NCI-H460 (cell line): ENCODE results near the gene CTRL. TPM values are rescaled to one million over a fixed set of nuclear protein-coding genes. Genes with fewer than 3 reads are reported as not detected.
"Not testable (repeated sequence)": the region's sequence is repeated elsewhere in the genome, so short reads cannot be mapped to it uniquely, and the experiment has no call there.

Experiments
- DNase-seq: peaks from one replicate; pipeline ENCODE4 v3.0.0-alpha.2; 2016; ENCODE audit warnings: low read depth; ENCODE audit errors: extremely low read depth
- polyA plus RNA-seq: library from polyadenylated mRNA; depleted of rRNA; stranded (reverse); fragments of >200 nt; gene quantifications from 2 replicates; pipeline ENCODE4 v1.2.3, GENCODE V29; 2014; cell fraction: nucleus; rRNA removed
- total RNA-seq: library from RNA; depleted of rRNA; stranded (reverse); fragments of >200 nt; shearing (Covaris generic); gene quantifications from 2 replicates; pipeline ENCODE4 v1.2.3, GENCODE V29; 2014; rRNA removed

Gene CTRL
- total RNA-seq = 1.4 and 2.0 TPM in 2 replicates
- 12.3 and 19.9 TPM in 2 replicates for polyA plus RNA-seq

DNA sequence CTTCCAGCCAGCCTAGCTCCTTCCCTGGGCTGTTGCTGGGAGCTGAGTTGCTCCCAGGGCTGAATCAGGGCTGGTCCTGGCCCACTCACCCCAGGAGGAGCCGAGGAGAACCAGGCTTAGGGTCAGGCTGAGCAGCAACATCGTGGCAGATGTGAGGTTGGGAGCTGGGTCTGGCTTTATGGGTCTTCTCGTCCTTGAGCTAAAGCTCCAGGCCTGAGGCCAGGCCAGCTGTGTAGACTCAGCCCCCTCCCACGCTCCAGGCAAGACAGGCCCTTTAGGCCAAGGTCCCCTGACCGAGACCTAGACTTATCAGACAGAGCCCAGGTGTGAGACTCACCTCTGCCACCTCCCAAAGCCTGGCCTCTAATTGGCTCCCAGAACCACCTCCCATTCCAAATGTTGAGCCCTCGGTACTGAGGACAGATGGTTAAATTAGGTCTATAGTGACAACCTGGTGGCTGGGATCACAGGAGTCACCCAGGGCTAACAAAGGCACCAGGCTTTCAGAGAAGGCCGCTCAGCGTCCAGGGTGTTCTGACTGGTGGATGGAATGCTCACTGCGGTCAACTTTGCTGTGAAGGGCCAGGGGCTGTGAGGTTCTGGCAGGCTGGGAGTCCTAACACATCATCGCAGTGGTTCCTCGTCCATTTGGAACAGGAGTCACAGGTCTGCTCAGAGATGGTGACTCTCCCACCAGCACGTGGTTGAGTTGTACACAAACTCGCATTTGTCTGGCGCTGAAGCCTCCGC, at the start of gene CTRL:
CTRL (minus strand) TSS at position 151 of the 750 bp plus-strand sequence; CDS start at position 141, 10 bp downstream.
- DNase-seq = no peak

GRCh38 chr16:67979955-67980678, 48.5 kb upstream of the CTRL start, which contains the start of gene DPEP3:
Gene DPEP3 (minus strand): TSS chr16:67980499. CDS start chr16:67980380, 119 bp downstream.
- DNase-seq = no peak

DNA sequence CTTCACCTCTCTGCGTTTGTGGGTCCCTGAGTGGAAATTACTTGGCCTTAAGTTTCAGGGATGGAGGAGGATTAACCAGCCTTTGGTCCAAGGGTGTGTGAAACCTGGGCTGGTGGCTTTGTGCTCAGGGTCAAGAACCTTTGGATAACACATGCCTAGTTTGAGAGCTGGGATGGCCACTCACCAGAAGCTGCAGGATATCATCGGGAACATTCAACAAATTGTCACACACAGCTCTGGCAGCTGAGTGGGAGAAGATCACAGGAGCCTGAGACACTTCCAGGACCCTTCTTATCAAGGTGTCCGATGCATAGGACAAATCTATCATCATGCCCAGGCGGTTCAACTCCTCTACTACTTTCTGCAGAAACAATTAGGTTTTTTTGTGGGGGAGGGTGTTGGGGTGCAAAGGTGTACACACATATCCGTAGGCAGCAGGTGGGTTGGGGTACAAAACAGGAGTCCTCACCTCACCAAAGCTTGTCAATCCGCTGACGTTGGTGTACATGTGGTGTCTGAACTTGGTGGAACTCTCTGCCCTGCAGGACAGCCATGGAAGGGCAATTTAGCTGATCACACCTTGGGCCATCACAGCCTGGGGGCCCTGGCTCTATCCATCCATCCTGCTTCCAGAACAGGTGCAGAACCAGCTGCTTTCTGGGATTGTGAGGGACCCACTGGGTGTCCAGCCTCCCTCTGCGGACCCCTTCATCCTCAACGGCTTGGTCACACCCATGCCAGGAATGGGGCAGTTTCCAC, 46.0 kb upstream of the CTRL start:
- no peak for DNase-seq

DNA sequence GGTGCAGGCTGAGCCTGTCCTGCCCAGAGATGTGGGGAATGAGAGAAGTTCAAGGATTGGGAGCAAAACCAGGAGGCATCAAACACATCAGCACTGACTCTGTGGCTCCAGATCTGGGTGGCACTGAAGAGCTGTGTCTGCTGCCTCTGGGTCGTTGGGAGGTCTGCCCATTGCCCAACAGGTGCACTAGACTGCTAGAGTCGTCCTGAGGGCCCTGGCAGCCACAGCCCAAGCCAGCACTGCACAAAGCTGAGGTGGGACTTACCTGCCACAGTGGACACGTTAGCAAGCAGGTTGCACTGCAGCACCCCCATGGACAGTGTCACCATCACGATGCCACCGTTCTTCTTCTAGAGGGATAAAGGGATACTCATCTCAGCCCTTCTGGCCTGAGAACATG, 45.3 kb upstream of the CTRL start:
- DNase-seq = no peak

- DNase-seq = no peak
These were observed 44.5 kb upstream of the CTRL start for GRCh38 chr16:67976205-67976604.

DNA sequence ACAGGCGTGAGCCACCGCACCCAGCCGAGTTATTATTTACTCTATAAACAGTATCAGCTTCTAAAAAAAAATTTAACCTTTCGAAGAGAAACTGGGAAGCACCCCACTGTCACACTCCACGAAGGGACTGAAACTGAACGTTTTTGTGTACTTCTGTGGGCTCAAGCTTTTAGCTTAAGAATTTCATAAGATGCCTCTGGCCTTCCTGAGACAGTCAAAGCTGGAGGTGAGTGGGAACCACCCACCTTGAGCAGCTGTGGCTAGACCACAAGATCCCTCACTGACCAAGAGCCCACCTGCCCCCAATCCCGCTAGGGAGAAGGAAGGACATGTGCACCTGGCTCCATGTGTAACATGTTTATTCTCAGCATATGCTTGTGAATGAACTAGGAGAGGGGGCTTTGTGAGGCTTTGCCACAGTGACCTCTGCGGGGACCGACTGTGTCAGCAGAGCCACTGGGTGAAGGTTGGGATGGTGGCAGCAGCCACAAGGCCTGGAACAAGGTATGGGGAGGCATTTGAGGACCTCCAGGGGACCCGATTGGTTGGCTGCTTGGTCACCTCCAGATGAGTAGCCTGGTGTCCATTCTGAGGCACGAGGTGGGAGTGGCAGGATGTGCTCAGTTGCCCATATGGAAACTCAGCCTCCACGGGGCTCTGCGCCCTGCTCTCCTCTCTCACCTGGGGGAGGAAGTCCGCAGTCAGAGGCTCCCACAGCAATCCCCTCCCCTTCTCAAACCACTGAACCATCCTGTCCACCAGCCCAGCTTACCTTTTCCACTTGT, 43.9 kb upstream of the CTRL start:
- DNase-seq = no peak

DNA sequence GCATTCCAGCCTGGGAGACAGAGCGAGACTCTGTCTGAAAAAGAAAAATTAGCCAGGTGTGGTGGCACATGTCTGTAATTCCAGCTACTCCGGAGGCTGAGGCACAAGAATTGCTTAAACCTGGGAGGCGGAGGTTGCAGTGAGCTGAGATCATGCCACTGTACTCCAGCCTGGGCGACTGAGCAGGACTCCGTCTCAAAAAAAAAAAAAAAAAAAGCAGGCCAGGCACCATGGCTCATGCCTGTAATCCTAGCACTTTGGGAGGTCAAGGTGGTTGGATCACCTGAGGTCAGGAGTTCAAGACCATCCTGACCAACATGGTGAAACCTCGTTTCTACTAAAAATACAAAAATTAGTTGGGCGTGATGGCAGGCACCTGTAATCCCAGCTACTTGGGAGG, 40.6 kb upstream of the CTRL start:
- not testable (repeated sequence) for DNase-seq

GRCh38 chr16:67971111-67971510, 39.4 kb upstream of the CTRL start:
- no peak for DNase-seq

GRCh38 chr16:67969254-67970039, 37.8 kb upstream of the CTRL start:
- DNase-seq = no peak

DNA sequence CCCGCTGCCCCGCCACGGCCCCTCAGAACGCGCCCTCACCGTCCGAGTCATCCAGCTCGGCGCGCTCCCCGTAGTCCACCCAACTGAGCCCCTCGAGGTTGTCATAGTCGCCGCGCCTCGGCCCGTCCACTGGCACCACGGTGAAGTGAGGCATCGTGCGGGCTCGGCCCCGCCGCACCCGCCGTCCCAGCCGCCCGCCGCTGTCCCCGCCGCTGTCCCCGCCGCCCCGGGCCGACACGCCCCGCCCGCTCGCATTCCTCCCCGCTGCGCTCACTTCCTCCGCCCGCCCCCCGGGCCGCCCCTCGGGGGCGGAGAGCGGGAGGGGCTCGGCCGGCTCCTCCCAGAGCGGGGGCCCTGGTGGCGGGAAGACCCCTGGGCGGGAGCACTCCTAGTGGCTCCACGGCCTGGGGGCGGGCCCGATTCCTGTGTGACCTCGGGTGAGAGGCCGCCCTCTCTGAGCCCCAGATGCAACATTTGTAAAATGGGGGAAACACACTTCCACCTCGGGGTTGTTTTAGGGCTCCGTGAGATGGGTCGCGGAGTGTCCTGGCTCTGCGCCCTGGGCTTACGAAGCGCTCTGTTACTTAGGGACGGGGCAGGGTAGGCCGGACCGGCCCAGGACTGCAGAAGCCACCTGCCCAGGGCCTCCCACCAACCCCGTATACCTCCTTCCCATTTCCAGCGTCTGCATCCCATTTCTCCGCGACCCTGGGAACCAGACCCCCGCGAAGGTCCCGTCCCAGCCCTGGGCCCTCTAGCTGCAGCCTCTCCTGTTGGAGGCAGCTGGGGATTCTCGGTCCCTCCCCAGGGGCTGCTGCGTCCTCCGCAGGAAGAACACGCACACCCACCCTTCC, 37.0 kb upstream of the CTRL start, which contains the start of gene SLC12A4:
SLC12A4 (minus strand) TSS at position 238 of the 854 bp plus-strand sequence; CDS start at position 154, 84 bp downstream.
- DNase-seq = peak; percentile 60

DNA sequence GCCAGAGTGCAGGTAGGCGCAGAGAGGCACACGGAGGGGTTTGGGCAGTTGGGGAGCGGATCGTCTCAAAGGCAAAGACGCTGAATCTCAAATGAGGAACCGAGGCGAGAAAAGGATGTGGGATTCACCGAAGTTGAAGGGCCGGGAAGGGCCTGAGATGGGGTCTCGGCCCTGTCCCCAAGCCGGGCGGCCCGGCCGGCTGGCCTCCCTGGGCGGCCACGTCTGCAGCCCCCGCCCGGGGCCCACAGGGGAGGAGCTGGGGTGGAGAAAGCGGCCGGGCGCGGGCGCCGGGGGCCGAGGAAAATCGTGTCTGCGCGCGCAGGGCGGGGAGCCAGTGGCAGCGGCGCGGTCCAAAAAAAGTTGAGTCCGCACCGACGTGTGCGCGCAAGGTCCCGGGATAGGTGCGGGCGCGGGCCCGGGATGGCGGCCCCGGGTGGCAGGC, 36.3 kb upstream of the CTRL start:
- no peak for DNase-seq

DNA sequence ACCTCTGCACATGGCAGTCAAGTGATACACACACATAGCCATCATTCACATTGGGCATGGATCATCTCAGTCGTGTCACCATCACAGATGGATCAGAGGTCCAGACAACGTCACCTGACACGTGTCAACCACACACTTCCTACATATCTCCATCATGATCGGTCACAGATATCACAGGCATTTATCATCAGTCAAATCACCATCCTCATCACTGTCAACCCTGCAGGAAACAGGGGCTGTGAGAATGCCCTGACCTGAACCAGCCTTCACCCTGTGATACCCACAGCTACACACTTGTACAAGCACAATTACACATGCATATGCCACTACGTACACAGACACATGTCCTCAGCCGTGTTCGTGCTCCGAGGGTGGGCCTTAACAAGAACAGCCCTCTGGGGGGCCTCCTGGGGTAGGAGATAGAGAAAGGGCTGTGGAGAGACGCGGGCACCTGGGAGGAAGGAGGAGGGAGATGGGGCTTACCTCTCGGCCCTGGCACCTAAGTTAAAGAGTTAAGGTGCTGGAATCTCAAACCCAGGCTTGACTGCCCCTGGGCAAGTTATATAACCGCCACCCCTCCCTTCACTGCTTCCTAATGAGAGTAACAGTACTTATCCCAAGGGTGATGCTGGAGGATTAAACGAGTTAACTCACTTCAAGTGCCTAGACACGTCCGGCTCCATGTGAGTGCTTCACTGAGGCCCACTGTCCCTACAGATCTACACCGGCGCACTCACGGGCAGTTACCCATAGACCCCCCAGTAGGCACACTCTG, 35.7 kb upstream of the CTRL start:
- DNase-seq = no peak

GRCh38 chr16:67966549-67967182, 35.0 kb upstream of the CTRL start:
- no peak for DNase-seq

GRCh38 chr16:67965668-67966548, 34.2 kb upstream of the CTRL start:
- DNase-seq = no peak

- DNase-seq = no peak
These were observed 32.9 kb upstream of the CTRL start for GRCh38 chr16:67964477-67965131.
